Lower lobe of right lung (tissue), 2 donors: Measurements from ENCODE around the gene PPP1CB. TPM values are rescaled to one million over a fixed set of nuclear protein-coding genes. Genes with fewer than 3 reads are reported as not detected.

ENCODE experiments used
- ATAC-seq, 2 donors: fragments of 200-7000 bp; cut with Tn5 transposase; one replicate each; pipeline ENCODE4 v1.9.1; 2020 to 2022; ENCODE audit warnings: mild to moderate bottlenecking in 2 of 2, moderate library complexity in 2 of 2
- DNase-seq: peaks from one replicate; pipeline ENCODE4 v3.0.0-alpha.2; 2020
- H3K27ac ChIP-seq: fragments of 200-600 bp; one replicate; pipeline ENCODE4 v1.8.0; 2022
- H3K27me3 ChIP-seq: fragments of 200-600 bp; one replicate; pipeline ENCODE4 v1.8.0; 2022; ENCODE audit warnings: low read depth
- H3K36me3 ChIP-seq: fragments of 200-600 bp; one replicate; pipeline ENCODE4 v1.8.0; 2022; ENCODE audit warnings: mild to moderate bottlenecking
- H3K4me1 ChIP-seq: fragments of 200-600 bp; one replicate; pipeline ENCODE4 v1.8.0; 2022
- H3K4me3 ChIP-seq: fragments of 200-600 bp; one replicate; pipeline ENCODE4 v1.8.0; 2022; ENCODE audit warnings: mild to moderate bottlenecking
- H3K9me3 ChIP-seq: fragments of 200-600 bp; one replicate; pipeline ENCODE4 v1.8.0; 2022
- intact Hi-C: fragments of 100-400 bp; cut with DNase I; formaldehyde crosslinking; loops from one replicate; pipeline ENCODE4 v1.11.0; 2022
- total RNA-seq: library from RNA; stranded (reverse); fragmentation: NEBNext Ultra II Directional; extraction: Animal tissue kit (Norgen Biotek cat#: 25700); gene quantifications from one replicate; pipeline ENCODE4 v1.2.1, GENCODE V29; 2021
- TF ChIP-seq, protein P1 (sequence below): fragments of 200-600 bp; IDR thresholded peaks from one replicate; pipeline ENCODE4 v1.8.0; 2022; ENCODE audit warnings: antibody characterized with exemption, mild to moderate bottlenecking
- donor health status: DM: no; HTN: yes; CAD: no; lungs with severe emphysema.

PPP1CB gene
- total RNA-seq, 1 donor from 2014 or later, result 233 TPM

DNA sequence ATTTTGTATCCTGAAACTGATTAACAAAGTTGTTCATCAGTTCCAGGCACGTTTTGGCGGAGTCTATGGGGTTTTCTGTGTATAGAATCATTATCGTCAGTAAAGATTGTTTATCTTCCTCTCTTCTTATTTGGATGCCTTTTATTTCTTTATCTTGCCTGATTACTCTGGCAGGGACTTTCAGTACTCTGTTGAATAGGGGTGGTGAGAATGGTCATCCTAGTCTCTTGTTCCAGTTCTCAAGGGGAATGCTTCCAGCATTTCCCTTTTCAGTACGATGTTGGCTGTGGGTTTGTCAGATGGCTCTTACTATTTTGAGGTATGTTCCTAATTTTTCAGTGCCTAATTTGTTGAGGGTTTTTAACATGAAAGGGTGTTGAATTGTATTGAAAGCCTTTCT is 45.0 kb downstream of the PPP1CB start:
- ATAC-seq, result no peak
- no peaks in the 10 kb centered on the region for H3K4me1 ChIP-seq
- H3K9me3 ChIP-seq, result no peaks in the 10 kb centered on the region
- H3K36me3 ChIP-seq, result peaks cover 80% of the 10 kb centered on the region
- no peak for DNase-seq
- no peak overlapping the region for H3K4me3 ChIP-seq
- TF ChIP-seq, protein P1, sequence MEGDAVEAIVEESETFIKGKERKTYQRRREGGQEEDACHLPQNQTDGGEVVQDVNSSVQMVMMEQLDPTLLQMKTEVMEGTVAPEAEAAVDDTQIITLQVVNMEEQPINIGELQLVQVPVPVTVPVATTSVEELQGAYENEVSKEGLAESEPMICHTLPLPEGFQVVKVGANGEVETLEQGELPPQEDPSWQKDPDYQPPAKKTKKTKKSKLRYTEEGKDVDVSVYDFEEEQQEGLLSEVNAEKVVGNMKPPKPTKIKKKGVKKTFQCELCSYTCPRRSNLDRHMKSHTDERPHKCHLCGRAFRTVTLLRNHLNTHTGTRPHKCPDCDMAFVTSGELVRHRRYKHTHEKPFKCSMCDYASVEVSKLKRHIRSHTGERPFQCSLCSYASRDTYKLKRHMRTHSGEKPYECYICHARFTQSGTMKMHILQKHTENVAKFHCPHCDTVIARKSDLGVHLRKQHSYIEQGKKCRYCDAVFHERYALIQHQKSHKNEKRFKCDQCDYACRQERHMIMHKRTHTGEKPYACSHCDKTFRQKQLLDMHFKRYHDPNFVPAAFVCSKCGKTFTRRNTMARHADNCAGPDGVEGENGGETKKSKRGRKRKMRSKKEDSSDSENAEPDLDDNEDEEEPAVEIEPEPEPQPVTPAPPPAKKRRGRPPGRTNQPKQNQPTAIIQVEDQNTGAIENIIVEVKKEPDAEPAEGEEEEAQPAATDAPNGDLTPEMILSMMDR, result no peak
- intact Hi-C loops, result no loop called here
- no peaks in the 10 kb centered on the region for H3K27me3 ChIP-seq
- H3K27ac ChIP-seq, result no peak overlapping the region

DNA sequence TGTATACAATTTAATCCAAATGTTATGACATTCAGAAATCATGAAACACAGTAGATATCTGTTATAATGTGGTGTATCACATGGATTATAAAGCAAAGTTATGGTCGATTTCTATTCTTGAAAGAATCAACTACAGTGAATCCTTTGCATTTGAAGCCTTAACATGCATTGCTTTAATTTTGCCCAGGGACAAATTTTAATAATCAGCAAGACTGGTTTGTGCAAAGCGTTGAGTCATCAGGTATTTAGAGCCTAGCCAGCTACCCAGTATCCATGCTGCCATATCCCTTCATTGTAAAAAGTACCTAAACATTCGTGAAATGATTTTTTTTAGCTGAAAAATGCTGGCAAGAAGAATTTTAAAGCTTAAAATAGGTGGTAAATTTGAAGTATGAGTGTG is 50.1 kb downstream of the PPP1CB start:
- H3K4me1 ChIP-seq, result no peaks in the 10 kb centered on the region
- no peak overlapping the region for H3K27ac ChIP-seq
- TF ChIP-seq, protein P1, result no peak
- intact Hi-C loops, result no loop called here
- no peaks in the 10 kb centered on the region for H3K9me3 ChIP-seq
- ATAC-seq (no peak), DNase-seq (no peak)
- no peak overlapping the region for H3K4me3 ChIP-seq
- H3K36me3 ChIP-seq, result peaks cover 75% of the 10 kb centered on the region
- no peaks in the 10 kb centered on the region for H3K27me3 ChIP-seq

GRCh38 chr2:28802975-28803429 is 51.4 kb downstream of the PPP1CB start:
- no peak for DNase-seq
- H3K9me3 ChIP-seq, result no peaks in the 10 kb centered on the region
- H3K4me3 ChIP-seq, result no peak overlapping the region
- H3K4me1 ChIP-seq, result no peaks in the 10 kb centered on the region
- ATAC-seq, result no peak
- TF ChIP-seq, protein P1, result no peak
- no peak overlapping the region for H3K27ac ChIP-seq
- H3K27me3 ChIP-seq, result no peaks in the 10 kb centered on the region
- intact Hi-C loops, result no loop called here
- peaks cover 70% of the 10 kb centered on the region for H3K36me3 ChIP-seq

DNA sequence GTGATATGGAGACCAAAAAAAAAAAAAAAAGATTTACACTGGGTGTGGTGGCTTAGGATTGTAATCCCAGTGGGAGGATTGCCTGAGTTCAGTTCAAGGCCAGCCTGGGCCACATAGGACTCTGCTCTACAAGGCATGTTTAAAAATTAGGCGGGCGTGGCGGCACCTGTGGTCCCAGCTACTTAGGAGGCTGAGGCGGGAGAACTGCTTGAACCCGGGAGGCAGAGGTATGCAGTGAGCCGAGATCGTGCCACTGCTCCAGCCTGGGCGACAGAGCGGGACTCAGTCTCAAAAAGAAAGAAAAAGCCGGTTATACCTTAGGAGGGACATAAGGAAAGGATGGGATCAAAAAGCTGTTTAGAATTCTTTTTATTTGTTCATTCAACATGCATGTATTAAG is 58.3 kb downstream of the PPP1CB start:
- Histone ChIP-seq H3K9me3 (no peaks in the 10 kb centered on the region), H3K4me3 (peak overlapping the region; percentile 57), H3K27me3 (no peaks in the 10 kb centered on the region), H3K27ac (no peak overlapping the region), H3K4me1 (no peaks in the 10 kb centered on the region), H3K36me3 (peaks cover 15% of the 10 kb centered on the region)
- TF ChIP-seq, protein P1, result no peak
- ATAC-seq, result peak in 1 of 2 donors; percentile 15
- no peak for DNase-seq
- intact Hi-C loops, result no loop called here

- peaks cover 12% of the 10 kb centered on the region for H3K36me3 ChIP-seq
- no peaks in the 10 kb centered on the region for H3K27me3 ChIP-seq
- intact Hi-C loops, result no loop called here
- ATAC-seq (peak; percentile 95 to 97), DNase-seq (peak; percentile 81)
- H3K27ac ChIP-seq, result no peak within 1 kb of the TSS
- TF ChIP-seq, protein P1, result no peak
- H3K4me3 ChIP-seq, result peak within 1 kb of the TSS; percentile 57
- no peaks in the 10 kb centered on the region for H3K9me3 ChIP-seq
- H3K4me1 ChIP-seq, result no peaks in the 10 kb centered on the region
Observed at GRCh38 chr2:28810384-28811285, 59.0 kb downstream of the PPP1CB start, which contains the start of gene SPDYA. TSS of gene SPDYA (plus strand) at chr2:28810834. CDS start at chr2:28816015, 5,181 bp downstream.
